DMS 273 (cell line): ENCODE measurements around the gene PMM1.
"Not testable (repeated sequence)": the region's sequence is repeated elsewhere in the genome, so short reads cannot be mapped to it uniquely, and the experiment has no call there.

Experiments used
- DNase-seq: peaks from one replicate; lab custom pipeline; 2025; ENCODE audit not compliant: unreplicated experiment; lab: John Stamatoyannopoulos, UW

PMM1 gene

GRCh38 chr22:41597635-41597953 is 8.0 kb upstream of the PMM1 start:
- no peak for DNase-seq

- DNase-seq, result peak; percentile 65
Measured at GRCh38 chr22:41596776-41597634, 7.4 kb upstream of the PMM1 start.

GRCh38 chr22:41595703-41596102 is 6.1 kb upstream of the PMM1 start:
- DNase-seq, result peak; percentile 18

GRCh38 chr22:41593336-41593960 is 3.8 kb upstream of the PMM1 start:
- DNase-seq, result not testable (repeated sequence)

GRCh38 chr22:41587347-41587723 is 2.3 kb downstream of the PMM1 start:
- DNase-seq, result no peak

GRCh38 chr22:41585898-41586297 is 3.7 kb downstream of the PMM1 start:
- DNase-seq, result no peak

- no peak for DNase-seq
Measured at GRCh38 chr22:41584881-41585280, 4.8 kb downstream of the PMM1 start.

- no peak for DNase-seq
Measured at GRCh38 chr22:41582694-41583093, 6.9 kb downstream of the PMM1 start.

GRCh38 chr22:41579997-41580355 is 9.7 kb downstream of the PMM1 start:
- no peak for DNase-seq

GRCh38 chr22:41579297-41579996 is 10.2 kb downstream of the PMM1 start:
- no peak for DNase-seq

GRCh38 chr22:41578818-41579217 is 10.8 kb downstream of the PMM1 start:
- DNase-seq, result no peak

GRCh38 chr22:41578114-41578513 is 11.5 kb downstream of the PMM1 start:
- DNase-seq, result no peak

GRCh38 chr22:41576877-41577276 is 12.8 kb downstream of the PMM1 start:
- peak; percentile 69 for DNase-seq

- DNase-seq, result no peak
Measured at GRCh38 chr22:41575533-41575932, 14.1 kb downstream of the PMM1 start.

GRCh38 chr22:41574847-41575381 is 14.7 kb downstream of the PMM1 start:
- peak; percentile 12 for DNase-seq

- no peak for DNase-seq
Measured at GRCh38 chr22:41573677-41574076, 16.0 kb downstream of the PMM1 start.

- not testable (repeated sequence) for DNase-seq
Measured at GRCh38 chr22:41572305-41572704, 17.3 kb downstream of the PMM1 start.

- DNase-seq, result no peak
Measured at GRCh38 chr22:41571786-41572185, 17.9 kb downstream of the PMM1 start.

GRCh38 chr22:41570221-41570620 is 19.4 kb downstream of the PMM1 start:
- DNase-seq, result no peak

- no peak for DNase-seq
Measured at GRCh38 chr22:41568811-41569210, 20.8 kb downstream of the PMM1 start.

GRCh38 chr22:41567512-41567768 is 22.2 kb downstream of the PMM1 start:
- DNase-seq, result no peak

- peak; percentile 65 for DNase-seq
Measured at GRCh38 chr22:41565403-41566054, 24.1 kb downstream of the PMM1 start.
